NCI-H1694 (cell line): ENCODE results near the gene TSPAN6.
A peak's percentile ranks its signal among the peaks of the same experiment; 100 is the strongest.

ENCODE experiments used
- DNase-seq: peaks from one replicate; lab custom pipeline; 2025; lab: John Stamatoyannopoulos, UW

The TSPAN6 gene

DNA sequence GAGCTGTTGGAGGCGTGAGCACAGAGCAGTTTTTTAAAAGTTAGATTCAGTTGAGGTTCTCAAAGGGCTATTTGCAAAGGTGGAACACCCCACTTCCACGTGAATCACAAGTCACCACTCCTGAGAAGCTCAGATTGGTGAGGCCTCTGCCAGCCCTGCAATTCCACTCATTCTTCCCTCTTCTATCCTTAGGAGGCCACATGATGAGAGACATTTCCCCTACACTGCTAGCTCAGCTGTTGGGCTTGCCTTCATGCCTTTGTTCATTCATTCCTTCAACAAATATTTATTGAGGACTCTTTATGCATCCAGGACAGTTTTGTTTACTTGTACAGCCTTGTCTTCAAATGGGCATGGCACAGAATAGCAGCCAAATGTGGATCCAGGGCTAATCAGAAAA, 11.1 kb upstream of the TSPAN6 start:
- DNase-seq = no peak

DNA sequence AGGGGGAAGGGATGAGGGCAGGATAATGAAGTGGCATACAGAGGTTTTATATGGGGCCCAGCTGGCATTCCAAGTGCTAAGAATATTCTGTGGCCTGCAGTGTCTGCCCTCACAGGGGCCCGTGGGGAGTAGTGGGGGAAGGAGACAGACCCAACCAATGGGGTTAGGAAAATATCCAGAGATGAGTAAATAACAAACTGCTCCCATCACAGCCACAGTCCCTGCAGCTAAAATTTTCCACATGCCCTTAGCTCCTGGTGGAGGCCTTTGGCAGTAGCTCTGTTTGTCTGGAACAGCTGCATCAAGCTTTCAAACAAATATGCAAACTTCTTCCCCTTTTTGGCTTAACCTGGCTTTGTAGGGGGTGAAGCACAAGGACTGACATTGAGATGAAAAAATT, 10.5 kb upstream of the TSPAN6 start:
- DNase-seq = no peak

DNA sequence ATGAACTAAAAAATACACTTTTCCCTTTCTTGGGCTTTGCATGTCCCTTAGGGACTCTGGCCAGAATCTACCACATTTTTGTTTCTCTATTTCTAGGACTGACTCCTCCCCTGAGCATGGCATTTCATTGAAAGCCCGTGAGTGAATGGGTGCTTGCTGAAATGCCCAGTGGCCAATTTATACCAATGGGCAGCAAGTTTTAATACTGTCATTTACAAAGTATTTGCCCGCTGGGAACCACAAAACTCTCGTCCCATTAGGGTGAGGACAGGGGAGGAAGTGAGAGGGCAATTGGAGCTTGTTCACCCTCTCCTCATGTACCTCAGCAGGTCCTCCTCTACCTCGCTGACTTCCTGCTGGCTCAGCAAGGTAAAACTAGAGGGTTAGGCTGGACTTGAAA, 8.5 kb upstream of the TSPAN6 start:
- no peak for DNase-seq

DNA sequence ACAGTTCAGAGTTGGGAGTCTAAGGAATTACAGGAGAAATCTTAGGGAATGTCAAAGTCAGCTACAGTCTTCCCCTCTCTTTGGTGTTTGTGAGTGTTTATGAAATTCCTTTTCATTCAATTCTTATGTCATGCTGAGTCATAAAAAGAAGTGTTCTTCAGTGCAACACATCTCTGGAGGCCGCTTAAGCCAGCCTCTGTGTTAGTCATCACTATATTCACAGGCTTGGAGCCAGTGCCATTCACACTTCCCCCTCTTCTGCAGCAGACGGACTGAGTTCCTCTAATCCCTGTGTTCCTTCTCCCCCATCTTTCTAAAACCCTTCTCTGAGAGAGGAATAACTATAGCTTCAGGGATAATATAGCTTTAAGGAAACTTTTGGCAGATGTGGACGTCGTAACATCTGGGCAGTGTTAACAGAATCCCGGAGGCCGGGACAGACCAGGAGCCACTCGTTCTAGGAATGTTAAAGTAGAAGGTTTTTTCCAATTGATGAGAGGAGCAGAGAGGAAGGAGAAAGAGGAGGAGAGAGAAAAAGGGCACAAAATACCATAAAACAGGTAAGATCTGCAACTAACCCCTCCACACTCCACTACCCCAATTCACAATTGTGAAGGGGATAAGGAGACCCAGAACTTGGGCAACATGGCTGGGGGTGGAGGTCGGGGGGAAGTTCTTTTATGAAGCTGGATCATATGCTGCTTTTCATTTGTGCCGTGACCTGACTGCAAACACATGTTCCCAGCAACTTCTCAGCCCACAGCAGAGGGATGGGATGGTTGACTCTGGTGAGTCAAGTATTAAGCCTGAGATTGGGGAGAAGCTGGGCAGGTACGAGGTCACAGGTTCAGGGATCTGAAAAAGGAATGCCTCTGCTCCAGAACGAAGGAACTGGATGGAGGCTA, 7.6 kb upstream of the TSPAN6 start, which contains the start of gene SRPX2:
SRPX2 (plus strand) TSS at position 244 of the 905 bp plus-strand sequence. CDS start 2,124 bp downstream, outside the sequence.
- DNase-seq = no peak

DNA sequence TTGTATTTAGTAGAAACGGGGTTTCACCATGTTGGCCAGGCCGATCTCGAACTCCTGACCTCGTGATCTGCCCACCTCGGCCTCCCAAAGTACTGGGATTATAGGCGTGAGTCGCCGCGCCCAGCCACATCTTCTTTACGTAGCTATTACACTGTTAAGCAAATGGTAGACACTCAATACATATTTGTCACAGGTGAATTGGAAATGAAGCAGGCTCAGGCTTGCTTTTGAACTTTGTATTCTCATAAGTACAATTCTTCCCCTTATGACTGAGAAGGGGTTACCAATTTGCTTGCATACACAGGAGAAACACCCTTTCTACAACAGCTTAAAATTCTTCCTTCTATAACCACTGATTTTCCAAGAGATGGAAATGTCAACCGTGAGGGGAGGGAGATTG, 6.6 kb upstream of the TSPAN6 start:
- DNase-seq = no peak

DNA sequence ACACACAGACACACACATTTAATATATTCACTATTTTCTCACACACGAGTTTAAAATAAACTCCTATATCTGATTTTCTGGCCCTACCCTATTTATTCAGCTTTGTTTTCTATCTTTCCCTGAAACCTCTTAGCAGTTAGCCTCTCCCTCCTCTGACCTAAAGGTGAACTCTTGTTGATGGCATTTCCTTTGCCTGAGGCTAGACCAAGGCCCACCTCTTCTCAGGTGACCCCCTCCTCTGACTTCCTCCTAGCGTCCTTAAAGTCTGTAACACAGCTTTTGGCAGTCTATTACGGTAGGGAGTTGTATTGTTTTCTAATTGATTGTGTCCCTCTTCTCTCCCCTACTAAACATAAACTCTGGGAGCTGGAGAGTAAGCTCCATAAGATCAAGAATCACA, 5.7 kb upstream of the TSPAN6 start:
- DNase-seq = no peak

DNA sequence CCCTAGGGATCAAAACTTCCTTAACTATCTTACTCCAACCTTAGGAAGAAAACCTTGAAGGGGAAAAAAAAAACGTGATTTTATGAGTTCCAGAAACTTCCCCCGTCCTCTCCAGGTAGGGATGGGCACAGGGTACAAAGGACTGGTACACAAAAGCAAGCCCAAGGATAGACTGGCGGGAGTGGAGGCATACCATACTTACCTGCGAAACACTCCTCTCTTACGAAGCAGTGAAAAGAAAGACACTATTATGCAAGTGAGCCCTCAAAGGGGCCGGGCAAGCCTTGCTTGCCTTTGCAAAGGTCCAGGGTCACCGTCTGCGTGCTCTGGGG, 651 bp downstream of the TSPAN6 start:
- DNase-seq = no peak

DNA sequence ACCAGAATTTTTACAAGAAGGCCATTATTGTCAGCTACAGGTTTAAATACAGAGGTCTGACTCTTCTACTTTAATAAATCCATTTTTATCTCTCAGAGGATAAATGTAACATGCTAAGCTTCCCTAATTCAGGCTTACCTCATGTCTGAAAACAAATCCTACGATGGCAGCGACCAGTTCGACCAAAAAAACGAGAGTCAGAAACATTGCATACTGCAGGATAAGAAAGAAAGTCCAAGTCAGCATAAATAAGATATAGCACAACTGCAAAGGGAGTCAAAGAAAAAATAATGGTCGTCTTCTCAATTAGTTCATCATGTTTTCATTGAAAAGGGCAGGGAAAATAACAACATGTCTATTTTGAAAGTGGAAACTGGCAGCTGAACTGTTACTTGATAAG, 1.6 kb downstream of the TSPAN6 start:
- no peak for DNase-seq

DNA sequence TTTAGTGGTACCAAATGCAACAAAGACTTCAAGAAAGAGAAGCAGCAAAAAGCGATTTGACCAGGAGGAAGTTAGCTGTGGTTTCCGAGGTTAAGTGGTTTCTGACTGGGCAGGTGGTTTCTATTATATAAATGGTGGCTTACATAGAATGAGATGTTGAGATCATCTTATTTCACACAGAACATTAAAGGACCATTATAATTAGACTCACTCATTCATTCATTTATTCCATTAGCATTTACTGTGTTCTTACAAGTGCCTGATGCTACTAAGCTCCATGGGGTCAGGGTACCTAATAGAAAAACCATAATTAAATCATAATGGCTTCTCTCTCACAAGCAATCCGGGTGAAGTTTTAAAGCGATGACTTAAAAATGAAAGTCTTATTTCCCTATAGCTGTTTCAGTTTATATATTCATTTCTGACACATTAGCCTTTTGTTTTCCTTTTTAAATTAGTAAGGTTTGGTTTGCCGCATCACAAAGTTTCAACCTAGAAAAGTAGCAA, 10.6 kb downstream of the TSPAN6 start:
- no peak for DNase-seq

DNA sequence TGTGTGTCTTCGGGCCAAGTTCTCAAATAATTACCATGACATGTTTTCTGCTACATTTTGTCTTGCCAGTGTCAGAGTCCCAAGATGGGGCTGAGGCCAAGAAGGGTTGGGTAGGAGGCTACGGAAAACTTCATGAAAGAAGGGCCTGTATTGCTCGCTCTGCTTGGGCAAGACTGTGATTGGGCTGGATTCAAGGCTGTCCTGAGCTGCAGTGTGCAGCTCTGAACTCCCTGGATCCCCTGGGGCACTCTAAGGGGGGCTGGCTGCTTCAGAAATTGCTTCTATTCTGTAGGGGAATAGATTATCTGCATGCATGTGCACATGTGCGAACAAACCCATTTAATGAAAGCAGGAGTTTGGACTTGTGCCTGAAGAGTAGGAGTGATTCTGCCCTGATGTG, 13.6 kb downstream of the TSPAN6 start:
- no peak for DNase-seq

DNA sequence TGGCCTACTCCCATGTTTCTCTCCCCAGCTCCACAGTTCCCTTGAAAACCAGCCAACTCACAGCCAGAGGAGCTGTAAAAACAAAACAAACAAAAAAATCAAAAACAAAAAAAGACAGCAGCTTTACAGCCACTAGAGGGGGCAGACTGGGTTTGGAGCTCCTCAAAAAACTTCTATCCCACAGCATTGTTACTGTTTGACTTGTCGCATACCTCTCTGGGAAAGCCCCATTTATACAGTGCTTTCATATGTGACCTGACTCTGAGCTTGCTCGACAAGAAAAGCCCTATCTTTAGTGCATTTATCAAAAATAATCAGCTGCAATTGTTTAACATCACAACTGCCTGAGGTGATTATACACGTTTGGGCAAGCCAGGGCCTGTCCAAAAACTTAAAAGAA, 21.6 kb downstream of the TSPAN6 start:
- DNase-seq = peak; percentile 63

DNA sequence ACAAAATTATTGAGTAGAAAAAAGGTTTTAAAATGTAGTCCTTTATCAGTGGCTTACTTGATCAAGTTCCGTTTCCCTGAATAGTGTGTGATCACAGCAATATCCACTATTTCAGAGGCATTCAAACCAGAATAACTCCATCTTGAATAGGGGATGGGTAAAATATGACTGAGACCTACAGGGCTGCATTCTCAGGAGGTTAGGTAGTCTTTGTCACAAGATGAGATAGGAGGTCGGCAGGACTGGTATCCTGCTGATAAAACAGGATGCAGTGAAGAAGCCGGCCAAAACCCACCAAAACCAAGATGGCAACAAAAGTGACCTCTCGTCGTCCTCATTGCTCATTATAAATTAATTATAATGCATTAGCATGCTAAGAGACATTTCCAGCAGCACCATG, 24.7 kb downstream of the TSPAN6 start:
- DNase-seq = no peak

DNA sequence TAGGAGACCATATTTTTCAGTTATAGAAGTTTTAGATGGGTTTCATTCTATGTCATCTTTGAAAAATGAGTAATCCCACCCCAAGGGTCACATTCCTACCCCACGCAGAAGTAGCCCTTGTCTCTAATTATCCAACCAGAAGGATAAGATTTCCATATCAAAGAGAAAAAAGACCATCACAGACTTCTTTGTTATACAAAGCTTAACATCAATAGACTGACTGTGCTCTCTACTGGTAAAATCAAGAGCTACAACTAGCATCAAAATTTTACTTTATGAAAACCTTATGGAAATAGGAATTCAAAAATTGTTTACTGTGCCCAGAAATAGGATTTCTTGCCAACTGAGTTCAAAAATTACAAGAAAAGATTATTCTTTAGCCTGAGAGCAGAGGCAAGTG, 27.0 kb downstream of the TSPAN6 start:
- DNase-seq = no peak

DNA sequence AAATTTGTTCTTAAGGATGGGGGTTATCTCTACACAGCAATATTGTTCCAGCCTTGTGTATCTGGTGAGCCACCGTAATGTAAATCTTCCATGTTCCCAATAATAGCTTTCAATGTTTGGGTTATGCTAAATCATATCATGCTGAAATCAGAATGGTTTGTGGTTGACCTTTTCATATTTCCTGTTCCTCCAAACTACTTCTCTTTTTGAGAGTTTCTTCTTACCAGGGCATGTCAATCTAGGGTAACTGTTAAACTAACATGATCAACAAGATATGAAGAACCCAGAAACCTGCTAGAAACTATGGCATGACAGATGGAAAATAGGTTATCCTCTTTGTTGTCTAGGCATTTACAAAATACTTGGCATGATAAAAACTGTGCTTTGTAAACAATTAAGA, 29.9 kb downstream of the TSPAN6 start:
- DNase-seq = no peak

DNA sequence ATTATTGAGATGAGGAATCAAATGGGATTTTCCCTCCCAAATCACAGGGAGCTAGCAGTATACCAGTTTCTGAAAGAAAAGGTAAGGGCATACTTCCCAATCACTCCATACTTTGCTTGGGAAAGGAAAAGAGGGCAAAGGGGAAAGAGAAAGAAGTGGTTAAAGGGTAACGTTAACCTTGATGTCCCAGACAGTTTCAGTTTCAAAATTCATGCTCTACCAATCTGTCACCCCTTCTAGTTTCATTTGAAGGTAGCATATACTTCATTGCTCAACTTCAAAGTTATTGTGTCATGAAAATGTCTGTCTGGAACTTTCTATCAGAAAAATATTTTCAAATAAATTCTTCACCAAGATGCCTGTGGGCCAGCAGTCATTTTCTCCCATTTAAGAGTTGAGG, 35.8 kb downstream of the TSPAN6 start:
- no peak for DNase-seq

DNA sequence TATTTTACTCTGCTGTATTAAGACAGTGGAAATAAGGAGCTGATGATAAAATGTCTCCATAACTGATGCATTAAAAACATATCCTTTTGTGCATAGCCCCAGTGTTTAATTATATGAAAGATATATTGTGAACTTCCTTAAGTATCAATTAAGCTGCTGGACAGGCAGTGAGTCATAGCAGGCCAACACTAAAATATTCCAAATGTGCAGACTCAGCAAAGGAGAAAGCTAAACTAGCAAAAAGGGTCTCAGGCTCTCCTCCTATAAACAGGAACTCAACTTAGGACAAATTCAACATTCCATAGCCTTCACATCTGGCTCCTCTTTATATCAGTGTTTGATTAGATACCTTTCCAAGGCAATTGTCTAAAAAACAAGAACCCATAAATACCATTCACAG, 36.3 kb downstream of the TSPAN6 start:
- DNase-seq = no peak

DNA sequence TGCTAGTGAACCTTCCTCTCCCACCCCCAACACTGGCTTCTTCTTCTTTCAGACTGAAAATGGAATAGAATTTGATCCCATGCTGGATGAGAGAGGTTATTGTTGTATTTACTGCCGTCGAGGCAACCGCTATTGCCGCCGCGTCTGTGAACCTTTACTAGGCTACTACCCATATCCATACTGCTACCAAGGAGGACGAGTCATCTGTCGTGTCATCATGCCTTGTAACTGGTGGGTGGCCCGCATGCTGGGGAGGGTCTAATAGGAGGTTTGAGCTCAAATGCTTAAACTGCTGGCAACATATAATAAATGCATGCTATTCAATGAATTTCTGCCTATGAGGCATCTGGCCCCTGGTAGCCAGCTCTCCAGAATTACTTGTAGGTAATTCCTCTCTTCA, 37.1 kb downstream of the TSPAN6 start:
- DNase-seq = no peak

DNA sequence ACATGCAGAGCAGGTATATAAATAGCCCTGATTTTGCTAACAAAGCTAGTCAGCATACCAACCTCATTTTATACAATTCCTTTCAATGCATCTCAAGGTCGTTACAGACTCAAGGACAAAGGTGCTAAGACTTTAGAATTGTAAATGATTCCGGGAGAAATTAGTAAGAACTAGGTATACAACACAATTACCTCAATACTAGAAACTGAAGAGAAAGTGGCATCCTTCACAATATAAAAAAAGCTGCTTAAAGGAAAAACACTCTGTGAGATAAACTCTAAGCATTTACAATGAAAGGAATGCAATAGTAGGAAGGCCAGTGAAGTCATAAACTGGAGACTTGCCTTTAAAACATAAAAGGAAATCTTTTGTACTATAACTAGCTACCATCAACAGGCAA, 40.0 kb downstream of the TSPAN6 start:
- DNase-seq = no peak

DNA sequence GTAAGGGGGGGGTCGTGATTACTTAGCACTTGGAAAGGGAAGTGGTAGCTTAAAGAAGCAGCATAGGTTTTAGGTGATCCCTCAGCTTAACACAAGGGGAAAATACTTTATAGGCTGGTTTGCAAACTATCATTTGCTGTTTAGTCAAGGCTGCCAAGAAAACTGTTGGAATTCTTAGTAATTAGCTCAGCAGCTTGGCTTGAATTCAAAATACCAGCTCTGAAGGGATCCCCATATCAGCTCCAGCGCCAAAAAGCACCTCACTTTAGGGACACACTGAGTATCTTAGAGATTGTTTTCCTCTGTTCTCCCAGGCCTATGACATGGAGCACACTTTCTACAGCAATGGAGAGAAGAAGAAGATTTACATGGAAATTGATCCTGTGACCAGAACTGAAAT, 43.0 kb downstream of the TSPAN6 start:
- DNase-seq = no peak

DNA sequence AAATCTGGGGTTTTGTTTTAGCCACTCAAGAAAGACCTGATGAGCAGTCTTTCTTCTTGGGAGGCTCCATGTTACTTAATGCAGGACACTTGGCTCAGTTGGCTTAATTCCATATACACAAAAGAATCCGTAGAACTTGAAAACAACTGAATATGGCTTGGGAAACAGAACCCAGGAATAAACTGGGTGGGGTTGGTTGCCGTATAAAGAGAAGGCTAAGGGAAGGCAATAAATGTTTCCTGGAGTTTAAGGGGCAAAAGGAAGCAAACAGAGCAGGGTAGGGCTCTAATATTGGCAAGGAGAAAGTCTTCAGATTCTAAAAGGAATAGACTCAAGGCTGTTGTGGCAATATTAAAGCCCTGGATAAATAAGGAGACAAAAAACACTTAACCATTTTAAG, 43.5 kb downstream of the TSPAN6 start:
- no peak for DNase-seq

DNA sequence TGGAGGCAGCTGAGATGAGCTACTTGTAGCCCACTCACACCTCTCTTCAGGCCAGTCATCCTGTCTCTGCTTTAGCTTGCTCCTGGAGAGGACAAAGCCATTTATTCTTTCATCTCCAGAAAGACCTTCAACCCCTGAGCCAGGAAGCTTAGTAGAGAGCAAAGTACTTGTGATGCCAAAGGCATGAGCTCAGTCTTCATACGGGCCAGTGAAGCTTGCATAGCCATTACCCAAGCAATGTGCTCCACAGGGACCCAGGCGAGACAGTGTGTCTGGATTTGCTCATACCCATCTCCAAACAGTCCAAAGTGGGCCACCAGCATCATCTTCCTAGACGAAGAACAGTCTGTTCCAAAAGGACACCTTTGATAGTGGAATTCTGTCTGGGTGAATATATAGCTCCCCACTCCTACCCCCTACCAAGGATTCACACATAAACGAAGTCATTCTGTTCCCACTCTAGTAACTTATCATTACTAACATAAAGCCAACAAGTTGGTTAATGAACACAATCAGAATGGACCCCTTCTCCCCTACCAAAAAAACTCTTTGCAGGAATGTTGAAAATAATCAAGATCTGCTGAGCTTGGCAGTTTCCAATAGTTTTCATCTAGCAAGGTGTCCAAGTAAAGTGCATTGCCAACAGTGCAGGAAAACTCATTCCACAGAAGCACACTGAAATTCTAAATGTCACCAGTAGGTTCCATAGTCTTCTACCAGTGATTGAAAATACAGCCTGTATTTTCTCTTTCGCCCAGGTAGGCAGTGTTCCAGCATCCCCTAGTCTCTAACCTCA, 45.2 kb downstream of the TSPAN6 start:
- DNase-seq = no peak

DNA sequence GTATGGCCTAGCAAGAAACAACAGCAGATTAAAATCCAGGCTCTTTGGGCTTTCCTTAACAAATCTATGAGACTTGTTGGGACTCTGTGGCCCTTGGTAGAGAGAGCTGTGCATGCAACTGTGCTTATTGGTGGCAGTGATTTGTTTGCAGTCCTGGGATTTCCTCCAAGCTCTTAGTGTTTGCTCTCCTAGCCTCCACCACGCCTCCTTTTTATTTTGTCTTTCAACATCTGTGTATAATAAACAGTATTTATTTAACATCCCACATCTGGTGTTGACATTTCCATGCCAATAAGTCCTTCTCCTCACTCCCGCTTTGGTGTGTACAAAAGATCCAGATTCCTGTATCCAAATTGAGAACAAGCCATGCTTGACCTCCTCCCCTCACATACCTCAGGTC, 48.7 kb downstream of the TSPAN6 start:
- no peak for DNase-seq

DNA sequence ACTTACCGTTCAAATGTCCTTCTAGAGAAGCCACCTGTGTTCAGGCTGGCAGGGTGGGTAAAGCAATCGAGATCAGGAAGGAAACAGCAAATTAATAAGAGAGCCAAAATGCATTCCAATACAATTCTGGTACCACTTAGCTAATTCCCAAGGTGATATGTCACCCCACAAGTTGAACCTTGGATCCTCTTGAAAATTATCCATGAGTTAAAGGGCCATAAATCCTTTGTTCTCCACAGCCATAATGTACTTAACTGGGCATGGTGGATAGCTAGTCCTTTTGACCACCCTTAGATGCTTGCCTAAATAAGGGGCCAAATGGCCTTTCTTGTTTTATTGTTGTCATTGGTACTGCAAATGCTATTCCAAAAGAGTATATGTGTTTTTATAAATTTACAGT, 49.9 kb downstream of the TSPAN6 start:
- no peak for DNase-seq
